ENCODE data around the gene COL9A3. TPM values are rescaled to one million over a fixed set of nuclear protein-coding genes. Genes with fewer than 3 reads are reported as not detected.

Gene COL9A3
- total RNA-seq, 1 experiment from 2014 or later: 46.6 TPM

- ATAC-seq: no peak
- DNase-seq (ENCODE audit: low read depth, low spot score): no peak
- Histone ChIP-seq H3K9me3 (ENCODE audit: control insufficient read depth, insufficient read depth, low read depth, low read length) (no peaks in the 10 kb centered on the region), H3K4me3 (ENCODE audit: low read depth in 2 of 2, low read length in 2 of 2) (no peak overlapping the region), H3K4me1 (ENCODE audit: control insufficient read depth, insufficient read depth, low read length) (peaks cover 7% of the 10 kb centered on the region), H3K27ac (ENCODE audit: low read length) (no peak overlapping the region), H3K27me3 (ENCODE audit: control insufficient read depth, insufficient read depth, low read length) (no peaks in the 10 kb centered on the region), H3K36me3 (ENCODE audit: control insufficient read depth, insufficient read depth, low read length) (peaks cover 23% of the 10 kb centered on the region)
- intact Hi-C loops (cut with micrococcal nuclease; ENCODE audit: unreplicated experiment) (no loop called here), in situ Hi-C loops (cut with HindIII; ENCODE audit: low pct_unique_long_range_greater_than_20kb, low sequenced_read_pairs) (no loop called here)
- TF ChIP-seq POLR2AphosphoS5 (IDR thresholded peaks at IDR 0.05; ENCODE audit: low read depth, low read length) (no peak), TCF7L2 (IDR thresholded peaks at IDR 0.05; ENCODE audit: low read depth, low read length) (no peak), SIN3A (IDR thresholded peaks at IDR 0.05; ENCODE audit: borderline replicate concordance, insufficient read depth, low read depth, low read length) (no peak), CTCF (IDR thresholded peaks at IDR 0.05) (no peak)
- TF ChIP-seq, protein P1, sequence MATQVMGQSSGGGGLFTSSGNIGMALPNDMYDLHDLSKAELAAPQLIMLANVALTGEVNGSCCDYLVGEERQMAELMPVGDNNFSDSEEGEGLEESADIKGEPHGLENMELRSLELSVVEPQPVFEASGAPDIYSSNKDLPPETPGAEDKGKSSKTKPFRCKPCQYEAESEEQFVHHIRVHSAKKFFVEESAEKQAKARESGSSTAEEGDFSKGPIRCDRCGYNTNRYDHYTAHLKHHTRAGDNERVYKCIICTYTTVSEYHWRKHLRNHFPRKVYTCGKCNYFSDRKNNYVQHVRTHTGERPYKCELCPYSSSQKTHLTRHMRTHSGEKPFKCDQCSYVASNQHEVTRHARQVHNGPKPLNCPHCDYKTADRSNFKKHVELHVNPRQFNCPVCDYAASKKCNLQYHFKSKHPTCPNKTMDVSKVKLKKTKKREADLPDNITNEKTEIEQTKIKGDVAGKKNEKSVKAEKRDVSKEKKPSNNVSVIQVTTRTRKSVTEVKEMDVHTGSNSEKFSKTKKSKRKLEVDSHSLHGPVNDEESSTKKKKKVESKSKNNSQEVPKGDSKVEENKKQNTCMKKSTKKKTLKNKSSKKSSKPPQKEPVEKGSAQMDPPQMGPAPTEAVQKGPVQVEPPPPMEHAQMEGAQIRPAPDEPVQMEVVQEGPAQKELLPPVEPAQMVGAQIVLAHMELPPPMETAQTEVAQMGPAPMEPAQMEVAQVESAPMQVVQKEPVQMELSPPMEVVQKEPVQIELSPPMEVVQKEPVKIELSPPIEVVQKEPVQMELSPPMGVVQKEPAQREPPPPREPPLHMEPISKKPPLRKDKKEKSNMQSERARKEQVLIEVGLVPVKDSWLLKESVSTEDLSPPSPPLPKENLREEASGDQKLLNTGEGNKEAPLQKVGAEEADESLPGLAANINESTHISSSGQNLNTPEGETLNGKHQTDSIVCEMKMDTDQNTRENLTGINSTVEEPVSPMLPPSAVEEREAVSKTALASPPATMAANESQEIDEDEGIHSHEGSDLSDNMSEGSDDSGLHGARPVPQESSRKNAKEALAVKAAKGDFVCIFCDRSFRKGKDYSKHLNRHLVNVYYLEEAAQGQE (IDR thresholded peaks at IDR 0.05; ENCODE audit: insufficient read depth in 1 of 2, low read depth in 2 of 2, low read length in 1 of 2): no peak
- ChIA-PET POLR2A (no interaction called here), CTCF (interaction anchor here (0.6 to 0.9 kb wide), 2 partner anchors 9 to 80 kb away, joined by 3 read pairs; no protein-coding TSS in a partner anchor)
- no TSS peak for BruUV-seq (replicated peaks)
Observed at GRCh38 chr20:62890444-62890843, 73.6 kb downstream of the COL9A3 start.

Other genes starting within 250 kb of the COL9A3 start
- 167 TPM for gene SLCO4A1, start 174.5 kb upstream of the COL9A3 start, total RNA-seq (2021; ENCODE audit: unreplicated experiment)
- 44.1 TPM for gene NTSR1, start 108.2 kb upstream of the COL9A3 start, total RNA-seq (2021; ENCODE audit: unreplicated experiment)
- gene MRGBP, start 20.6 kb upstream of the COL9A3 start, total RNA-seq (2021; ENCODE audit: unreplicated experiment): 49.9 TPM
- 47.3 TPM for gene OGFR, start 12.2 kb upstream of the COL9A3 start, total RNA-seq (2021; ENCODE audit: unreplicated experiment)
- 23.8 TPM for gene TCFL5, start 44.8 kb downstream of the COL9A3 start, total RNA-seq (2021; ENCODE audit: unreplicated experiment)
- 57.3 TPM for gene DIDO1, start 109.5 kb downstream of the COL9A3 start, total RNA-seq (2021; ENCODE audit: unreplicated experiment)
- gene GID8, start 121.1 kb downstream of the COL9A3 start, total RNA-seq (2021; ENCODE audit: unreplicated experiment): 37.3 TPM
- 0.28 TPM for gene SLC17A9, start 135.7 kb downstream of the COL9A3 start, total RNA-seq (2021; ENCODE audit: unreplicated experiment)
- gene BHLHE23, start 189.9 kb downstream of the COL9A3 start, total RNA-seq (2021; ENCODE audit: unreplicated experiment): not detected